Testis (tissue), 3 donors: ENCODE measurements around the gene MYO1B. TPM values are rescaled to one million over a fixed set of nuclear protein-coding genes. Genes with fewer than 3 reads are reported as not detected.

Source experiments
- DNase-seq: peaks from one replicate; pipeline ENCODE4 v3.0.0-alpha.2; 2019
- H3K27ac ChIP-seq, 2 donors: fragments of 200-600 bp; sonication (generic); one replicate each; pipeline ENCODE4 v1.5.1; 2019
- H3K27me3 ChIP-seq: fragments of 200-600 bp; sonication (generic); one replicate; pipeline ENCODE4 v1.5.1; 2019
- H3K36me3 ChIP-seq: fragments of 200-600 bp; sonication (generic); one replicate; pipeline ENCODE4 v1.5.1; 2017; ENCODE audit warnings: low read depth; ENCODE audit errors: missing control alignments
- H3K4me1 ChIP-seq: fragments of 200-600 bp; sonication (generic); one replicate; pipeline ENCODE4 v1.5.1; 2019
- H3K4me3 ChIP-seq, 2 donors: fragments of 200-600 bp; sonication (generic); one replicate each; pipeline ENCODE4 v1.5.1; 2017 to 2019
- H3K9me3 ChIP-seq: fragments of 200-600 bp; sonication (generic); one replicate; pipeline ENCODE4 v1.5.1; 2017
- CTCF ChIP-seq, 3 experiments: fragments of 450-650 bp in 2 of 3; fragments of 200-600 bp in 1 of 3; sonication (generic) in 1 of 3; IDR thresholded peaks; one replicate each; pipeline ENCODE4 v1.5.1; 2016 to 2019; ENCODE audit warnings: antibody characterized with exemption in 3 of 3, mild to moderate bottlenecking in 2 of 3, moderate library complexity in 1 of 3
- POLR2A ChIP-seq: fragments of 450-650 bp; IDR thresholded peaks from one replicate; pipeline ENCODE4 v1.6.1; 2017; ENCODE audit warnings: antibody characterized with exemption, mild to moderate bottlenecking, moderate library complexity
- WGBS, 2 donors: methylation state at CpG; one replicate each; pipeline ENCODE4 v1.1.5; 2018; 5-methylcytosine and 5-hydroxymethylcytosine counted together
- intact Hi-C: fragments of 100-400 bp; cut with DNase I; formaldehyde crosslinking; loops from one replicate; pipeline ENCODE4 v1.15.1; 2023; ENCODE audit warnings: low total_unique reads
- polyA plus RNA-seq: library from polyadenylated mRNA; stranded (reverse); fragments of 350-450 nt; fragmentation: Illumina TruSeq; extraction: RNeasy Lipid Tissue Mini Kit (QIAGEN cat#74804); gene quantifications from one replicate; pipeline ENCODE4 v1.2.3, GENCODE V29; 2014; ENCODE audit warnings: low read depth, low replicate concordance; ENCODE audit not compliant: insufficient read depth
- small RNA-seq, 2 donors: library from RNA; depleted of rRNA; stranded (forward); fragments of <200 nt; gene quantifications; one replicate each; pipeline ENCODE3, GENCODE V24; 2016
- total RNA-seq, 2 donors: library from RNA; depleted of rRNA; stranded (reverse); fragments of >200 nt; gene quantifications; one replicate each; pipeline ENCODE4 v1.2.3, GENCODE V29; 2016

The MYO1B gene
- total and polyA plus RNA-seq, 3 donors from 2014 or later: 14.5 to 30.8 (median 26.8) TPM

- intact Hi-C loops: no loop called here
- TF ChIP-seq CTCF (IDR thresholded peaks at IDR 0.05): no peak
- TF ChIP-seq POLR2A: no peak
- H3K4me3 ChIP-seq: no peak overlapping the region
- DNase-seq: no peak
- no peaks in the 10 kb centered on the region for H3K27me3 ChIP-seq
- 65% methylated on average over 1 of the region's 1 CpG for WGBS, 2 donors
- H3K4me1 ChIP-seq: peaks cover 5% of the 10 kb centered on the region
- no peaks in the 10 kb centered on the region for H3K36me3 ChIP-seq
- no peak overlapping the region for H3K27ac ChIP-seq
- no peaks in the 10 kb centered on the region for H3K9me3 ChIP-seq
Observed at GRCh38 chr2:191474464-191474863, 229.3 kb downstream of the MYO1B start.

Small RNA genes within 50 kb of the gene (small RNA-seq; reads per million reads assigned to genes)
- 0 reads per million in 2 donors for gene RNU6-1045P

Other genes starting within 250 kb of the MYO1B start
- gene STAT1, start 231.2 kb upstream of the MYO1B start, total RNA-seq: 10 to 100 TPM; 52.7 to 60.5 TPM
- gene STAT1, start 231.2 kb upstream of the MYO1B start, polyA plus RNA-seq: 87.1 TPM
- 10 to 100 TPM; 23.0 to 36.4 TPM for gene STAT4, start 94.4 kb upstream of the MYO1B start, total RNA-seq
- gene STAT4, start 94.4 kb upstream of the MYO1B start, polyA plus RNA-seq: 59.4 TPM